Activated naive CD8-positive, alpha-beta T cell treated with anti-CD3 and anti-CD28 coated beads for 36 hours (primary cell): ENCODE results near the gene CNOT11. TPM values are rescaled to one million over a fixed set of nuclear protein-coding genes. Genes with fewer than 3 reads are reported as not detected.
"Not testable (repeated sequence)": the region's sequence is repeated elsewhere in the genome, so short reads cannot be mapped to it uniquely, and the experiment has no call there.

ENCODE experiments used
- DNase-seq: peaks from one replicate; pipeline ENCODE4 v3.0.0; 2021
- H3K27ac Mint-ChIP-seq: one replicate; pipeline ENCODE4 v1.8.0; 2022; ENCODE audit warnings: mild to moderate bottlenecking, moderate library complexity, mixed read lengths
- H3K27me3 Mint-ChIP-seq: one replicate; pipeline ENCODE4 v1.8.0; 2022; ENCODE audit warnings: mild to moderate bottlenecking, mixed read lengths
- H3K36me3 Mint-ChIP-seq: one replicate; pipeline ENCODE4 v1.8.0; 2021; ENCODE audit warnings: mild to moderate bottlenecking, mixed read lengths
- H3K4me1 Mint-ChIP-seq: one replicate; pipeline ENCODE4 v1.8.0; 2021; ENCODE audit warnings: mixed read lengths
- H3K4me3 Mint-ChIP-seq: one replicate; pipeline ENCODE4 v1.8.0; 2022; ENCODE audit warnings: mild to moderate bottlenecking, moderate library complexity, mixed read lengths
- H3K9me3 Mint-ChIP-seq: one replicate; pipeline ENCODE4 v1.8.0; 2022; ENCODE audit warnings: mixed read lengths
- total RNA-seq, 2 experiments: library from RNA; stranded (reverse); gene quantifications; one replicate each; pipeline ENCODE4 v1.2.3, GENCODE V29; 2021

CNOT11 gene
- total RNA-seq, 2 experiments from 2014 or later: 60.7 to 64.7 TPM

GRCh38 chr2:101238930-101239759, 13.5 kb upstream of the CNOT11 start:
- H3K4me1 Mint-ChIP-seq: peaks cover 4% of the 10 kb centered on the region
- no peak for DNase-seq
- H3K36me3 Mint-ChIP-seq: peaks cover 6% of the 10 kb centered on the region
- no peaks in the 10 kb centered on the region for H3K27me3 Mint-ChIP-seq
- H3K27ac Mint-ChIP-seq: no peak overlapping the region
- no peak overlapping the region for H3K4me3 Mint-ChIP-seq
- H3K9me3 Mint-ChIP-seq: peaks cover 5% of the 10 kb centered on the region

GRCh38 chr2:101239760-101240118, 12.9 kb upstream of the CNOT11 start:
- not testable (repeated sequence) for H3K27ac Mint-ChIP-seq, H3K36me3 Mint-ChIP-seq, H3K4me3 Mint-ChIP-seq, H3K4me1 Mint-ChIP-seq, H3K9me3 Mint-ChIP-seq, H3K27me3 Mint-ChIP-seq, DNase-seq

GRCh38 chr2:101240694-101241093, 12.0 kb upstream of the CNOT11 start:
- H3K4me1 Mint-ChIP-seq, H3K27me3 Mint-ChIP-seq, H3K9me3 Mint-ChIP-seq, DNase-seq, H3K4me3 Mint-ChIP-seq, H3K36me3 Mint-ChIP-seq, H3K27ac Mint-ChIP-seq: not testable (repeated sequence)

- H3K4me3 Mint-ChIP-seq: no peak overlapping the region
- peaks cover 4% of the 10 kb centered on the region for H3K4me1 Mint-ChIP-seq
- H3K27ac Mint-ChIP-seq: no peak overlapping the region
- no peaks in the 10 kb centered on the region for H3K27me3 Mint-ChIP-seq
- peaks cover under 1% of the 10 kb centered on the region for H3K36me3 Mint-ChIP-seq
- no peaks in the 10 kb centered on the region for H3K9me3 Mint-ChIP-seq
- no peak for DNase-seq
Measured at GRCh38 chr2:101241158-101241557, 11.5 kb upstream of the CNOT11 start.

- not testable (repeated sequence) for H3K27me3 Mint-ChIP-seq, H3K4me1 Mint-ChIP-seq, H3K36me3 Mint-ChIP-seq, DNase-seq, H3K4me3 Mint-ChIP-seq, H3K27ac Mint-ChIP-seq, H3K9me3 Mint-ChIP-seq
Measured at GRCh38 chr2:101244373-101244772, 8.3 kb upstream of the CNOT11 start.

GRCh38 chr2:101244899-101245298, 7.8 kb upstream of the CNOT11 start:
- H3K36me3 Mint-ChIP-seq, H3K27ac Mint-ChIP-seq, DNase-seq, H3K9me3 Mint-ChIP-seq, H3K4me3 Mint-ChIP-seq, H3K27me3 Mint-ChIP-seq, H3K4me1 Mint-ChIP-seq: not testable (repeated sequence)

- H3K9me3 Mint-ChIP-seq, H3K27ac Mint-ChIP-seq, H3K27me3 Mint-ChIP-seq, H3K4me3 Mint-ChIP-seq, DNase-seq, H3K4me1 Mint-ChIP-seq, H3K36me3 Mint-ChIP-seq: not testable (repeated sequence)
Measured at GRCh38 chr2:101245468-101245867, 7.2 kb upstream of the CNOT11 start.

GRCh38 chr2:101248756-101249155, 3.9 kb upstream of the CNOT11 start:
- not testable (repeated sequence) for H3K4me1 Mint-ChIP-seq, H3K27ac Mint-ChIP-seq, DNase-seq, H3K27me3 Mint-ChIP-seq, H3K9me3 Mint-ChIP-seq, H3K4me3 Mint-ChIP-seq, H3K36me3 Mint-ChIP-seq

GRCh38 chr2:101249826-101250225, 2.9 kb upstream of the CNOT11 start:
- no peak for DNase-seq
- Mint-ChIP-seq H3K27ac (no peak overlapping the region), H3K27me3 (no peaks in the 10 kb centered on the region), H3K36me3 (peaks cover 6% of the 10 kb centered on the region), H3K4me3 (no peak overlapping the region), H3K9me3 (no peaks in the 10 kb centered on the region), H3K4me1 (peaks cover 19% of the 10 kb centered on the region)

- peaks cover 12% of the 10 kb centered on the region for H3K36me3 Mint-ChIP-seq
- not testable (repeated sequence) for DNase-seq, H3K27me3 Mint-ChIP-seq, H3K27ac Mint-ChIP-seq, H3K9me3 Mint-ChIP-seq
- peak overlapping the region; percentile 32 for H3K4me3 Mint-ChIP-seq
- peaks cover 28% of the 10 kb centered on the region for H3K4me1 Mint-ChIP-seq
Measured at GRCh38 chr2:101251246-101251781, 1.4 kb upstream of the CNOT11 start.

GRCh38 chr2:101251844-101252407, 760 bp upstream of the CNOT11 start:
- peak overlapping the region; percentile 93 for H3K4me3 Mint-ChIP-seq
- peaks cover 29% of the 10 kb centered on the region for H3K4me1 Mint-ChIP-seq
- H3K27ac Mint-ChIP-seq: peak overlapping the region; percentile 89
- DNase-seq: peak; percentile 18
- H3K36me3 Mint-ChIP-seq: peaks cover 17% of the 10 kb centered on the region
- H3K27me3 Mint-ChIP-seq: no peaks in the 10 kb centered on the region
- no peaks in the 10 kb centered on the region for H3K9me3 Mint-ChIP-seq

- no peaks in the 10 kb centered on the region for H3K9me3 Mint-ChIP-seq
- DNase-seq: peak; percentile 76
- H3K4me1 Mint-ChIP-seq: peaks cover 38% of the 10 kb centered on the region
- H3K27me3 Mint-ChIP-seq: no peaks in the 10 kb centered on the region
- peak overlapping the region; percentile 93 for H3K4me3 Mint-ChIP-seq
- peak overlapping the region; percentile 90 for H3K27ac Mint-ChIP-seq
- H3K36me3 Mint-ChIP-seq: peaks cover 23% of the 10 kb centered on the region
Measured at GRCh38 chr2:101253013-101253702, 472 bp downstream of the CNOT11 start.

GRCh38 chr2:101253703-101254450, 1.2 kb downstream of the CNOT11 start:
- Mint-ChIP-seq H3K27me3 (no peaks in the 10 kb centered on the region), H3K36me3 (peaks cover 28% of the 10 kb centered on the region), H3K4me1 (peaks cover 38% of the 10 kb centered on the region), H3K27ac (peak overlapping the region; percentile 90), H3K4me3 (peak overlapping the region; percentile 93), H3K9me3 (no peaks in the 10 kb centered on the region)
- no peak for DNase-seq

GRCh38 chr2:101255501-101255900, 2.8 kb downstream of the CNOT11 start:
- no peak overlapping the region for H3K4me3 Mint-ChIP-seq
- H3K27ac Mint-ChIP-seq: peak overlapping the region; percentile 7
- no peaks in the 10 kb centered on the region for H3K9me3 Mint-ChIP-seq
- H3K4me1 Mint-ChIP-seq: peaks cover 44% of the 10 kb centered on the region
- no peak for DNase-seq
- no peaks in the 10 kb centered on the region for H3K27me3 Mint-ChIP-seq
- H3K36me3 Mint-ChIP-seq: peaks cover 32% of the 10 kb centered on the region

GRCh38 chr2:101256316-101256715, 3.6 kb downstream of the CNOT11 start:
- no peak overlapping the region for H3K4me3 Mint-ChIP-seq
- H3K4me1 Mint-ChIP-seq: peaks cover 39% of the 10 kb centered on the region
- H3K36me3 Mint-ChIP-seq: peaks cover 32% of the 10 kb centered on the region
- no peak for DNase-seq
- no peaks in the 10 kb centered on the region for H3K27me3 Mint-ChIP-seq
- H3K27ac Mint-ChIP-seq: peak overlapping the region; percentile 50
- no peaks in the 10 kb centered on the region for H3K9me3 Mint-ChIP-seq
